HG03039 (cell line): ENCODE measurements around the gene UBE2D2.

ENCODE experiments used
- ATAC-seq: cut with Tn5 transposase; IDR thresholded peaks from one replicate; pipeline ENCODE4 v1.9.1; 2021; ENCODE audit warnings: mild to moderate bottlenecking, moderate library complexity; ENCODE audit not compliant: unreplicated experiment

UBE2D2 gene

DNA sequence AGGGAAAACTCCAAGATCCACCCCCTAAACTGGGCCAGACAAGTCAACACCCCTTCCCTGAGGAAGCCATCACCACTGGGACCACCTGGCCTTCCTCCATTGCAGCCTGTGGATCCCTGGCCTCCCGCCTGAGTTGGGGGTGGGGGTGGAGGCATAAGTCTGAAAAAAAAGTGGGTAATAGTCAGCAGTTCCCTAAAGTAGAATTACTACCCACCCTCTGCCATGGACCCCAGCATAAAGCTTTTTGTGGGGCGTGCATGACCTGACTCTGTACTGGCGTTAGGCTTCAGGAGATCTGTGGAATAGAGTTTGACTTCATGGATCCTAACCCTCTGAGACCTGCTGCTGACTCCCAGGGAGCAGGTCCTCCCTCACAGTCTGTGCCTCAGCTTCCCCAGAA lies 85.0 kb downstream of the UBE2D2 start:
- no peak for ATAC-seq

DNA sequence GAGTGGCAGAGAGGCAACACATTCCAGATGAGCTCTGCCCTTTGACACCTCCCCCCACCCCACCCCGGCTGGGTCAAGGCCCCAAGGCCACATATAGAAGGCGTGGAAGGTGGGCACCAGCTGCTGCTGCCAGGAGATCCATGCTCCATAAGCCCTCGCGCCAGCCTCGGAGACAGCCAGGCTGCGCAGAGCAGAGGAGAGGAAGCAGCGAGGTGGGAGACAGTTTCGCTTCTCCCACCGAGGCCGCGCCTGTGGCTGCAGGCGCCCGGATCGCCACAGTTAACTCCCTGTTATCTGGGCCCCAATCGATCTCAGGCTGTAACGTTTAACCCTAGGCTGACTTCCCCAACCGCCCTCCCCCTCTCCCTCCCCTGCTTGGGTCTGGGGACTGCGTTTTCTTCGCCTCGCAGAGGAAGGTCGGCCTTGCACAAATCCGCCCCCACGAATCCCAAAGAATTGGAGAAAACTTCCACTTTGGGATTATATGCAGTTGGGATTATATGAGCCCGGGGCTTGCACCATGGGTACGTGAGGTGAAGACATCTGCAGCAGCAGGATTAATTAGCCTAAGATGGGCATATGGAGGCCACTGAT lies 85.9 kb downstream of the UBE2D2 start:
- no peak for ATAC-seq

- ATAC-seq, result no peak
Measured at GRCh38 chr5:139647506-139648204, 86.5 kb downstream of the UBE2D2 start.

DNA sequence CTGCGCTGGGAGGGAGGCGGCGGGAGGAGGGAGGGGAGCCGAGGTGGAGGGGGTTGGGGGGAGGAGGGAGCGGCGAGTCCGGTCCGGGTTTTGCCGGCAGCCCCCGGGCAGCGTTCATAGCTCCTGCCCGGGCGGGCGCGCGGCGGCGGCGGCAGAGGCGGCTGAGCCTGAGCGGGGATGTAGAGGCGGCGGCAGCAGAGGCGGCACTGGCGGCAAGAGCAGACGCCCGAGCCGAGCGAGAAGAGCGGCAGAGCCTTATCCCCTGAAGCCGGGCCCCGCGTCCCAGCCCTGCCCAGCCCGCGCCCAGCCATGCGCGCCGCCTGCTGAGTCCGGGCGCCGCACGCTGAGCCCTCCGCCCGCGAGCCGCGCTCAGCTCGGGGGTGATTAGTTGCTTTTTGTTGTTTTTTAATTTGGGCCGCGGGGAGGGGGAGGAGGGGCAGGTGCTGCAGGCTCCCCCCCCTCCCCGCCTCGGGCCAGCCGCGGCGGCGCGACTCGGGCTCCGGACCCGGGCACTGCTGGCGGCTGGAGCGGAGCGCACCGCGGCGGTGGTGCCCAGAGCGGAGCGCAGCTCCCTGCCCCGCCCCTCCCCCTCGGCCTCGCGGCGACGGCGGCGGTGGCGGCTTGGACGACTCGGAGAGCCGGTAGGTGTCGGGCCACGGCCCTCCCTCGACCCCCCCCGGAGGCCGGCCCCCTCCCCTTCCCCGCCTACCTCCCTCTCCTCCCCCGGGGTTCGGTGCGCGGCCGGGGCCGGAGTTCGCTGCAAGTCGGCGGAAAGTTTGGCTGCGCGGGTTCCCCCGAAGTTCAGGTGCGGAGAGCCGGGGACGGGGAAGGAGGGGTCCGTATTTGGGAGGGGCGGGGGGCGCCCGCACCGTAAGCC lies 87.3 kb downstream of the UBE2D2 start, which contains the start of gene CXXC5:
CXXC5 (plus strand) TSS at position 145 of the 877 bp plus-strand sequence. CDS start 32,175 bp downstream, outside the sequence.
- peak; percentile 30 for ATAC-seq

DNA sequence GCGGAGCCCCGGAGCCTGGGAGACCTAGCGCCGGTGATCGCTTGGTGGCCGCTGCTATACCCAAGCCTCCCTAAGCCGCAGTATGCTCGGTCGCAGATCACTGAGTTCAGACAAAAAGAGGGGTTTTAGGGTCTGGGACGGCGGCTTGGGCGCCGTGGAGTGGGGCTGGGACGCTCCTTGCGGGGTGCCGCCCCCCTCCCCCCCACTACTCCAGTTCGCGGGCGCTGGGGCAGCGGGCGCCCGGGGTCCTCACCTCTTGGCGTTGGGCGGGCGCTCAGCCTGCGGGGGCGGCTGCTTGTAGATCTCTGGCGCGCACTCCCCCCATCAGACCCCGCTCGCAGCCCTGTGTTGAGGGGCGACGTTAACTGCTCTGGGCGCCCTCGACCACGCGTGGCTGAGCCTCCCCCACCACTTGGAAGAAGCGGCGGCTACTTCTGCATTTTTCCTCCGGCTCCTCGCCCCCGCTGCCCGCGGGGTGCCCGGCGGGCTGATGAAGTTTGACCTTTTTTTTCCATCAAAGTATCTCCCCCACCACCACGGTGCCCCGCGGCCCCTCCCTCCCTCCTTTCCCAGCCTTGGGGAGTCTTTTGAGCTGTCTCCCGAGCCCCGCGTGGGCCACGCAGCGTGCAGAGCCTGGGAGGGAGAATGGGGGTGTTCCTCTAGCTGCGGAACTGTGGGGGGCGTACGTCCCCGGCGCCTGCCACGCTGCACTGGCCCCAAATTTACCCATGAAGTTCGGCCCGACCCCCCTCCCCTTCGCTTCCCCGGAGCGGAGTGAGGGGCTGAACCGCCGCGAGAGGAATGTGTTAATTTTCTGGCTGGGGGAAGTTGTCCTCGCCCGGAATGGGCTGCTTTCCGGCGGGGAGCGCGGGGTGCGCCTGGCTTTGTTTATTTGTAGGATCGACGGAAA lies 88.2 kb downstream of the UBE2D2 start:
- no peak for ATAC-seq

DNA sequence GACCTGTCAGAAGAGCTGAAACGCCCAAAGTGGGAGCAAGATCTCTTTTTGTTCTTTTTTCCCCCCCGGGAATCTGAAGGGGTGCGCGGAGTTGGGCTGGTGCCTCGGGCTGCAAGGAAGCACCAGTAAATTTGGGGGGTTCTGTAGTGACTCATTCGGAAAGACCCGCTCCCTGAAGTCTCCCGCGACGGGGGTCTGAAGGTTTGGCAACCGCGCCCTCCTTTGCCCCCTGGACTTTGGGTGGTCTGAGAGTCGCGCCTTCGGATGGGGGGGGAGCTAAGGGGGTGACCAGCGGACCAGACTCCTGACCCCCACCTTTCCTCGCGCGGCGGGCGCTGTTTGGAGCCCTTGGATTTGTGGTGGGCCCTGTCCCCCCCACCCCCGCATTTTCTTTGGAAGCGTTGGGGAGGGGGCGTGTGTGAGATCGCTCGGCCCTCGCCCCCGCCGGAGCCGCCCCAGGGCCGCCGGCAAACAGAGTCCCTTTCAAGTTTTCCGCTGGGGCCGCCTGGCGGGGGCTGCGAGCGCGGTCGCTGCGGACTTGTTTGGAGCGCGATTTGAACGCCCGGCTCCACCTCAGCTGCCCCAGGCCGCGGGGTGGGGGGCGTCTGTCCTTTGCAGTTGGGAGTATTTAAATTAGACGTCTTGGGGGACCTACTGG lies 89.0 kb downstream of the UBE2D2 start:
- ATAC-seq, result no peak

- ATAC-seq, result no peak
Measured at GRCh38 chr5:139650689-139651042, 89.5 kb downstream of the UBE2D2 start.

DNA sequence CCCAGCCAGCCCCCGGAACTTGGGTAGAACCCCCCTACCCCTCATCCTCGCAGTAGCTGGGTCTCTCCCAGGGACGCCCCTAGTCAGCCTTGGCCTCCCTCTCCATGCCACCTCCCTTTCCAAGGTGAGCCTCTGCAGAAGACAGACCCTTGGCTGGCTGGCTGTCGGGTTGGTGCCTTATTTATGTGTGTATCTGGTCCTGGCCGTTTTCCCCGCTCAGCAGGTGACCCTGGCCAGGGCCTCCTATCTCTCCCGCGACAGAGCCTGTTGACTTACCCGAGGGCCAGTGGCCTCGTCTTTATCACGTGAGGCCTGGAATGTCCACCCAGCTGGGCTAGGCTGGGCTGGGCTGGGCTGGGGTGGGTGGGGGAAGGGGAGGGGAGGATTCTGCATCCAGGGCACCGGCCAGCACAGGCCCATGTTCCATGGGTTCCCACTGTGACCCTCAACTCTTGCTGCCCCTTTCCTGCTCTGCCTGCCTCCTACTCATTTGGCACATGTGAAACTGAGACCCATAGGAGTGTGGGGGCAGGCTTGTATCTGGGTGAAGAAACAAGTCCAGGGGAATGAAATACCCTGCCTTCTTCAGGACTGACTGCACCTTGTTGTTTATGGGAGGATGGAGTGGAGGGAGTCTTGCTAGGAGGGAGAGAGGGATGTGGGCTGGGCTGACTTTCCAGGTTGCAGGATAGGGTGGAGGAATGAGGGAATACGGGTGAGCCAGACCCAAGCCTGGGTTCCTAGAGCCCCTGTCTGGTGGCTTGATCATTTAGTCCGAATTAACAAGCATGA lies 90.1 kb downstream of the UBE2D2 start:
- ATAC-seq, result no peak

- ATAC-seq, result peak; percentile 33
Measured at GRCh38 chr5:139651853-139652787, 91.0 kb downstream of the UBE2D2 start.

DNA sequence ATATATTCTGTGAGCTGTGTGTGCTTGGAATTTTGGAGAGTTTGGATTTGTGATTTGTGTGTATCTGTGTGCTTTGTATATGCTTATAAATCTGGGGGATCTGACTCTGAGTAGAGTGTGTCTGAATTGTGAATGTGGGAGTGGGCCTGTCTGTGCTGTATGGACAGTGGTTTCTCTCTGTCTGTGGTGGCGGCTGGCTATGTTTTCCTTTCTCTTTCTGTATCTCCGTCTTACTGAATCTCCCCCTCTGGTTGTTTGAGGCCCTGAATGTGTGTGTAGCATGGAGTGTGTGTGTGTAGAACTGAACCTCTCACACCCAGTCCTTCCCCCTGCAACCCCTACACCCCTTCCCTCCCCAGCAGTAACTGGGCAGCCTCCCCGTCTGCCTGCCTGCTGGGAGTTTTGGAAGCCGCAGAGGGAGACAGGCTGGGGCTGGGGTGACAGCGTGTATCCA lies 91.7 kb downstream of the UBE2D2 start:
- ATAC-seq, result no peak

GRCh38 chr5:139653616-139654015 lies 92.5 kb downstream of the UBE2D2 start:
- no peak for ATAC-seq

DNA sequence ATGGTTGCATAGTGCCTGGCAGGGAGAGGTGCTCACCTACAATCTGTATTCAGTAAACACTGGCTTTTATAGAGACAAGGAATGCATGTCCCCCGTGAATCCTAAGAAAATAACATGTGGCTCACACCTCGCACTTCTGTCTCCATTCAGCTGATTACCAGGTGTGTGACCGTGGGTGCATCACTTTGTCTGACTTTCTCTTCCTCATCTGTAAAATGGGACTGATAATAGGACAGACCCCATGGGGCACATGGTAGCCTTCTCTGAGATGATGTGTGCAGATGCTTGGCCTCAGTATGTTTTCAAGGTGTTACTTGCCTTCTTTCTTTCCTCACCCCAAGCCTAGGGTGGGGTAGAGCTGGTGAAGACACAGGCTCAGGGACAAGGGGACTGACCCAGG lies 93.3 kb downstream of the UBE2D2 start:
- ATAC-seq, result no peak

GRCh38 chr5:139654871-139655491 lies 93.8 kb downstream of the UBE2D2 start:
- ATAC-seq, result no peak

GRCh38 chr5:139655727-139656271 lies 94.7 kb downstream of the UBE2D2 start:
- ATAC-seq, result no peak

DNA sequence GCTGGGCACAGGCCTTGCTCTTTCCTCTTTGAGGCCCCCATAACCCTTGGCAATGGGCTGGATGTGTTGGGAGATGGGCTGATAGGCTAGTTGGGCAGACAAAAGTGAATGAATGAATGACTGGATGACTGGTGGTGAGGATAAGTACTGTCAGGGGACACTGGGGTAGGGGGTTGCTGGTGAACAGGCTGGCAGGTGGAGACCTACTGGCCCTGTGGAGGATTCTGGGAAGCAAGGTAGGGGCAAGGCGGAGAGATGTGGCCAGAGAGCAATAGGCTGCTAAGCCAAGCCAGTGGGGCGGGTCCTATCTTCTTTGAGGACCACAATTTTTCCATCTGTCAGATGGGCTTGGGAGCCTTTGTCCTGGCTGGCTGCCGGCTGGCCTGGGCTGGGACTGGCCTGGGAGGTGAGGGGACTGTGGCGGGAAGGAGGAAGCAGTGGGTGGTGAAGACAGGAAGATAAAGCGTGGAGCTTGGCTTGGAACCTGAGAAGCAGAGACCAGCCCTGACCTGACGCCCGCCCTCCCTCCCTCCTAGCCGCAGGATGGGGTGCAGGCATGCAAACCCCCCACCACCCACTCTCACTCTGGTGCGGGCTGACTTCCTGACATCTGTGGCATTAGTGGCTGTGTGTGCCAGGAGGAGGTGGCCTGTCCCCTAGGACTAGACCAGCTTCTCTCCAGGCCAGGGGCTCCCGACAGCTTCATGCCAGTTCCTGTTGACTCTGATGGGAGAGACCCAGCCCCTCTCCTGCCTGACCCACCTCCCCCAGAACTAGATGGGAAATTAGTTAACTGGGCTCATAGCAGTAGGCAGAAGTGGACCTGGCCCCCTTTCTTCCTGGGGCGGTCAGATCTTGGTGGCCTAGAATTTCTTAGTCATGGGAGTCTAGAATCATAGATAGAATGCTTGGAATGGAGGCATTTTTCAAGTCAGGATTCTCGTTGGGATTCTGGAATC lies 96.5 kb downstream of the UBE2D2 start:
- ATAC-seq, result no peak

DNA sequence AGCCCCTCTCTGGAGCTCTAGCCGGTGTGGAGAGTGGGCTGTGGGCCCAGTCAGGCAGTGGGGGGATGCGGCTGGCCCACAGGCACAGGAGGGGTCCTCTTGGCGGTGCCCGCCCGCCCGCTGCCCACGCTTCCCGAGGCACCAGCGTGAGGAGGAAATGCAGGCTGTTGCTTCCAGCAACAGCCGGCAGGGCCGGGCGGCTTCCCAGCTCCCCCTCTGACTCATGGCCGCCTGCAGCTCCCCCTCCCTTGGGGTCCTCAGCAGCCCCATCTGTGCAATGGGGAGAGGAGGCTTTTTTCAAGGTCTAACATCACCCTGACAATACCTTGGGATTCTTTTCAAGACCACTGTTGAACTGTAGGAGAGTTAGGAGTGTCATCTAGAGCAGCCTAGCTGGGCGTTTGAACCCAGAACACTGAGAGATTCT lies 97.4 kb downstream of the UBE2D2 start:
- no peak for ATAC-seq
